Kidney (tissue), 14 donors: Measurements from ENCODE around the gene PTPN18. TPM values are rescaled to one million over a fixed set of nuclear protein-coding genes. Genes with fewer than 3 reads are reported as not detected.

Source experiments
- DNase-seq, 5 donors: peaks; one replicate each; pipeline ENCODE4 v3.0.0-alpha.2; 2013 to 2020
- FAIRE-seq: peaks from 2 replicates; lab custom pipeline; 2012; peaks lifted over from hg19 to GRCh38; lab: Jason Lieb, UNC
- H3K27ac ChIP-seq, 2 donors: one replicate each; pipeline ENCODE4 v1.7.0; 2013; ENCODE audit warnings: low read depth in 2 of 2, low read length in 2 of 2, inconsistent platforms in 1 of 2
- H3K27me3 ChIP-seq: one replicate; pipeline ENCODE4 v1.7.1; 2013; ENCODE audit warnings: low read length, inconsistent platforms; ENCODE audit not compliant: control insufficient read depth, insufficient read depth
- H3K36me3 ChIP-seq, 3 donors: one replicate each; pipeline versions ENCODE4 v1.7.0 to v1.7.1; 2013; ENCODE audit warnings: low read length in 3 of 3, control low read depth in 1 of 3, inconsistent platforms in 1 of 3; ENCODE audit not compliant: insufficient read depth in 3 of 3, control insufficient read depth in 2 of 3
- H3K4me1 ChIP-seq, 3 donors: one replicate each; pipeline versions ENCODE4 v1.7.0 to v1.7.1; 2013; ENCODE audit warnings: low read length in 3 of 3, inconsistent platforms in 1 of 3, low read depth in 1 of 3; ENCODE audit not compliant: control insufficient read depth in 2 of 3, insufficient read depth in 2 of 3
- H3K4me3 ChIP-seq, 3 donors: one replicate each; pipeline versions ENCODE4 v1.7.0 to v1.8.1; 2013; ENCODE audit warnings: low read length in 3 of 3, control low read depth in 1 of 3, inconsistent platforms in 1 of 3
- H3K9ac ChIP-seq, 3 donors: one replicate each; pipeline versions ENCODE4 v1.7.0 to v1.7.1; 2013; ENCODE audit warnings: low read length in 3 of 3, control low read depth in 1 of 3, inconsistent platforms in 1 of 3
- H3K9me3 ChIP-seq, 3 donors: one replicate each; pipeline versions ENCODE4 v1.7.0 to v1.7.1; 2013; ENCODE audit warnings: low read length in 3 of 3, control low read depth in 1 of 3, inconsistent platforms in 1 of 3; ENCODE audit not compliant: control insufficient read depth in 2 of 3, insufficient read depth in 1 of 3
- intact Hi-C: fragments of 100-400 bp; cut with DNase I; formaldehyde crosslinking; loops from one replicate; pipeline ENCODE4 v1.11.1; 2022
- polyA plus RNA-seq: library from polyadenylated mRNA; stranded (reverse); fragments of 350-450 nt; fragmentation: Illumina TruSeq; extraction: RNeasy Lipid Tissue Mini Kit (QIAGEN cat#74804); gene quantifications from one replicate; pipeline ENCODE4 v1.2.3, GENCODE V29; 2014; ENCODE audit warnings: low read depth, low replicate concordance; ENCODE audit not compliant: insufficient read depth
- total RNA-seq: library from RNA; stranded (reverse); fragmentation: NEBNext Ultra II Directional; extraction: Animal tissue kit (Norgen Biotek cat#: 25700); gene quantifications from one replicate; pipeline ENCODE4 v1.2.1, GENCODE V29; 2021
- TF ChIP-seq, protein P1 (sequence below): IDR thresholded peaks from 3 replicates; pipeline ENCODE4 v1.5.1; 2012; ENCODE audit warnings: mild to moderate bottlenecking, moderate library complexity, borderline replicate concordance; ENCODE audit not compliant: insufficient read depth; ENCODE audit errors: extremely low read depth
- donor health status: control.
- donor health status: control.
- donor health status: control.
- donor health status: control.
- donor health status: control.
- donor health status: DM: yes; HTN: yes; CAD: no.
- donor health status: Normal renal cell carcinoma (clear cell type).

The PTPN18 gene
- total and polyA plus RNA-seq, 2 donors from 2014 or later = 34.8 to 89.2 TPM

DNA sequence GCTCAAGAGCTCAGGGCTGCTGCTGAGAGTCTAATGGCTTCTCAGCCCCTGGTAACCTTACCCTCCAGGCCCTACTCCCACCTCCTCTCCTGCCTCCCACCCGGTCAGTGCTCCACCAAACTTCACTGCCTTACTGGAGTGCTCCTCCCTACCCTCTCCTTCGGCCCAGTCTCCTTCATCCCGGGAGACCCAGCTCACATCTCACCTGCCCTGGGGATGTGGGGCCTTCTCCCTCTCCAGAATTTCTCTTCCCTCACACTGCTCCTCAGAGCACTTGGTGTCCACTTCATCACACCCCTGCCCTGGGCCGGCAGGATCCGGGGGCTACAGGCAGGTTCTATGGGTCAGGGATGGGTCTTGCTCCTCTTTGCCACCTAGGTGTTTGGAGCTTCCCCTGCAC lies 21.6 kb downstream of the PTPN18 start:
- intact Hi-C loops = no loop called here
- Histone ChIP-seq H3K4me3 (no peak overlapping the region), H3K36me3 (no peaks in the 10 kb centered on the region), H3K9ac (no peak overlapping the region), H3K27me3 (no peaks in the 10 kb centered on the region), H3K9me3 (no peaks in the 10 kb centered on the region), H3K4me1 (peaks cover 0 to 10% (median 0%) of the 10 kb centered on the region in 3 donors), H3K27ac (no peak overlapping the region)
- DNase-seq (peak in 1 of 5 donors; percentile 59), FAIRE-seq (no peak)
- TF ChIP-seq, protein P1, sequence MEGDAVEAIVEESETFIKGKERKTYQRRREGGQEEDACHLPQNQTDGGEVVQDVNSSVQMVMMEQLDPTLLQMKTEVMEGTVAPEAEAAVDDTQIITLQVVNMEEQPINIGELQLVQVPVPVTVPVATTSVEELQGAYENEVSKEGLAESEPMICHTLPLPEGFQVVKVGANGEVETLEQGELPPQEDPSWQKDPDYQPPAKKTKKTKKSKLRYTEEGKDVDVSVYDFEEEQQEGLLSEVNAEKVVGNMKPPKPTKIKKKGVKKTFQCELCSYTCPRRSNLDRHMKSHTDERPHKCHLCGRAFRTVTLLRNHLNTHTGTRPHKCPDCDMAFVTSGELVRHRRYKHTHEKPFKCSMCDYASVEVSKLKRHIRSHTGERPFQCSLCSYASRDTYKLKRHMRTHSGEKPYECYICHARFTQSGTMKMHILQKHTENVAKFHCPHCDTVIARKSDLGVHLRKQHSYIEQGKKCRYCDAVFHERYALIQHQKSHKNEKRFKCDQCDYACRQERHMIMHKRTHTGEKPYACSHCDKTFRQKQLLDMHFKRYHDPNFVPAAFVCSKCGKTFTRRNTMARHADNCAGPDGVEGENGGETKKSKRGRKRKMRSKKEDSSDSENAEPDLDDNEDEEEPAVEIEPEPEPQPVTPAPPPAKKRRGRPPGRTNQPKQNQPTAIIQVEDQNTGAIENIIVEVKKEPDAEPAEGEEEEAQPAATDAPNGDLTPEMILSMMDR = no peak

DNA sequence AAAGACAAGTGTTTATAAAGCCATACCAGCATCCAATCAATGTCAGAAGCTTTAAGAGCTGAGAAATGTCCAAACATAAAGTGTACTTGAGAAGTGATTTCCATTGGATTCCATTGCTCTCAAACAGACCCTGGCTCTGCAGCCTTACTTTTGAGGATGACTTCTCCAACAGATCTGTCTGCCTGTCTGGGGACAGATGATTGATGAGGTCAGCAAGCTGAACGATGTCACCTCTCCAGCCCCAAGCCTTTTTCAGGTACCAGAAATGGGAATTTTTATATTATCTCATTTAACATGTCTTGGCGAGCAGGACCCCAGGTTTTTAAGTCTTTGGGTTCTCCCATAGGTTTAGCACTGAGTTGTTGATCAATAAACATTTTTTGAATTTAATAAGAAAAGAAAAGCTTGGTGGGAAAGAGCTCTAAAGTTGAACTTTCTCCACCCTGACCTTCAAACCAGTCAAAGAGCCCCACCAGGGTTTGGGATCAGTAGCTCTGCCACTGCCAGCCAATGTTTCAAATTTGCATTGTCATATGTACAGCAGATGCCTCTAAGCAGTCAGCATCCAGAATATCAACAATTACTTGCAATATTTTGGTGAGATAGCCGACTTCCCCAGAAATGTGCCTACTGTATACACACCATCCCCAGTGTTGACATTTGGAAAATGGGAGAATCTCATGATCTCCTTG lies 22.5 kb downstream of the PTPN18 start:
- intact Hi-C loops = no loop called here
- Histone ChIP-seq H3K9me3 (no peaks in the 10 kb centered on the region), H3K4me3 (no peak overlapping the region), H3K36me3 (no peaks in the 10 kb centered on the region), H3K27me3 (no peaks in the 10 kb centered on the region), H3K27ac (no peak overlapping the region), H3K9ac (no peak overlapping the region), H3K4me1 (peaks cover 0 to 3% (median 0%) of the 10 kb centered on the region in 3 donors)
- DNase-seq = no peak
- FAIRE-seq = no peak
- TF ChIP-seq, protein P1 = no peak

DNA sequence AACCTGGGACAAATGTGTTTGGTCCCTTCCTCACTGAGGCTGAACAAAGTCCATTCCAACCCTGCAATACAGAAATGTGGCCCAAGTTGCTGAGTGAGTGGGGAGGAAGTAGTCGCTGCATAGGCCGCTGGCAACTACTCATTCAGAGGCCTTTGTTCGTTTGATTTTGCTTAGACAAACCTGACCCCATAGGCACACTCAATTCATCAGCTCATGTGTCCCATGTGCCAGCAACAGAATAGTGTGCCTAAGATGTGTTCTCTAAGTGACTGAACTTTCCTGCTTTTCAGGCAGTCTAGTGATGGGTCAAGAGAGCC lies 23.0 kb downstream of the PTPN18 start:
- intact Hi-C loops = no loop called here
- Histone ChIP-seq H3K4me3 (no peak overlapping the region), H3K27ac (no peak overlapping the region), H3K9me3 (no peaks in the 10 kb centered on the region), H3K27me3 (no peaks in the 10 kb centered on the region), H3K36me3 (no peaks in the 10 kb centered on the region), H3K4me1 (no peaks in the 10 kb centered on the region), H3K9ac (no peak overlapping the region)
- no peak for FAIRE-seq
- no peak for DNase-seq
- TF ChIP-seq, protein P1 = no peak
